HFF-Myc (cell line): ENCODE measurements around the gene KRTAP19-2.

ENCODE experiments used
- DNase-seq: peaks from one replicate; pipeline ENCODE4 v3.0.0-alpha.2; 2011; ENCODE audit warnings: low read depth; ENCODE audit errors: extremely low read depth
- H3K4me3 ChIP-seq: replicated peaks from 2 replicates; pipeline ENCODE4 v1.5.1; 2011; ENCODE audit warnings: low read depth, mild to moderate bottlenecking, control low read depth, low read length
- CTCF ChIP-seq: IDR thresholded peaks from 2 replicates; pipeline ENCODE4 v1.5.1; 2012; ENCODE audit warnings: mild to moderate bottlenecking, low read depth, low read length, control low read depth; ENCODE audit errors: missing control alignments

The KRTAP19-2 gene

GRCh38 chr21:30491963-30492428 lies 4.8 kb upstream of the KRTAP19-2 start, which contains the start of gene KRTAP19-3:
KRTAP19-3 (minus strand) TSS chr21:30492013; CDS start chr21:30491957, 56 bp downstream.
- no peak for TF ChIP-seq CTCF
- no peak within 1 kb of the TSS for H3K4me3 ChIP-seq
- no peak for DNase-seq

- TF ChIP-seq CTCF, result no peak
- DNase-seq, result no peak
- H3K4me3 ChIP-seq, result no peak overlapping the region
Measured at GRCh38 chr21:30486180-30486579, 1.1 kb downstream of the KRTAP19-2 start.

GRCh38 chr21:30482130-30482529 lies 5.1 kb downstream of the KRTAP19-2 start:
- no peak for DNase-seq
- no peak overlapping the region for H3K4me3 ChIP-seq
- TF ChIP-seq CTCF, result no peak

GRCh38 chr21:30480145-30480544 lies 7.1 kb downstream of the KRTAP19-2 start, which contains the start of gene KRTAP19-1:
KRTAP19-1 (minus strand) TSS chr21:30480367; CDS start chr21:30480317, 50 bp downstream.
- no peak for TF ChIP-seq CTCF
- no peak for DNase-seq
- H3K4me3 ChIP-seq, result no peak within 1 kb of the TSS

- no peak overlapping the region for H3K4me3 ChIP-seq
- TF ChIP-seq CTCF, result no peak
- no peak for DNase-seq
Measured at GRCh38 chr21:30479259-30479658, 8.0 kb downstream of the KRTAP19-2 start.

GRCh38 chr21:30478004-30478403 lies 9.2 kb downstream of the KRTAP19-2 start:
- DNase-seq, result no peak
- H3K4me3 ChIP-seq, result no peak overlapping the region
- TF ChIP-seq CTCF, result no peak
